ENCODE results near the gene MYO18B.

Gene MYO18B

GRCh38 chr22:25966448-25966913 lies 224.5 kb downstream of the MYO18B start:
- Histone ChIP-seq H3K4me3 (replicated peaks; ENCODE audit: insufficient read depth, low read length) (no peak overlapping the region), H3K27ac (replicated peaks) (no peak overlapping the region), H3K27me3 (ENCODE audit: insufficient read depth, poor library complexity, severe bottlenecking) (peaks cover 15% of the 10 kb centered on the region)
- no peak for TF ChIP-seq SPI1 (IDR thresholded peaks at IDR 0.05; ENCODE audit: borderline replicate concordance, low read depth)
- TF ChIP-seq REST (IDR thresholded peaks at IDR 0.05; ENCODE audit: insufficient replicate concordance, low read depth), result no peak
- no peak for TF ChIP-seq GABPA (IDR thresholded peaks at IDR 0.05; ENCODE audit: low read depth)
- no peak for TF ChIP-seq CTCF (IDR thresholded peaks at IDR 0.05; ENCODE audit: insufficient read depth, low read length)
- no peak for TF ChIP-seq POLR2AphosphoS5 (IDR thresholded peaks at IDR 0.05; ENCODE audit: low read depth)
- DNase-seq (ENCODE audit: low read depth in 1 of 2, low spot score in 1 of 2), result no peak

DNA sequence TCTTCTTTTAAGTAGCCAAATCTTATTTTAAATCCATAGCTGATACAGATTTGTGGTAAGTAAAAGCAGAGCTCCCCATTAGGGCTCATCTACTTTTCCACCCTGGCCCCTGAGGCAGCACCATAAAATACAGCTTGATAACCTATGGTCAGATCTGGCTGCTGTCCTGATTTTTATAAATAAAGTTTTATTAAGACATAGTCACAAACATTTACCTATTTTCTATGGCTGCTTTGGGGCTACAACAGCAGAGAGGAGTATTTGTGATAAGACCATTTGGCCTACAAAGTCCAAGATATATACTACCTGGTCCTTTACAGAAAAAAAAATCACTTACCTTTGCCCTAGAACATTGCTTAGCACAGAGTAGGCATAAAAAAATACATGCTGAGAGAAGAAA lies 227.3 kb downstream of the MYO18B start:
- H3K27me3 ChIP-seq (ENCODE audit: insufficient read depth, poor library complexity, severe bottlenecking), result peaks cover 15% of the 10 kb centered on the region
- TF ChIP-seq GABPA (IDR thresholded peaks at IDR 0.05; ENCODE audit: low read depth) (no peak), POLR2AphosphoS5 (IDR thresholded peaks at IDR 0.05; ENCODE audit: low read depth) (no peak), REST (IDR thresholded peaks at IDR 0.05; ENCODE audit: insufficient replicate concordance, low read depth) (no peak), CTCF (IDR thresholded peaks at IDR 0.05; ENCODE audit: insufficient read depth, low read length) (no peak), SPI1 (IDR thresholded peaks at IDR 0.05; ENCODE audit: borderline replicate concordance, low read depth) (no peak)
- DNase-seq (ENCODE audit: low read depth in 1 of 2, low spot score in 1 of 2), result no peak
- H3K4me3 ChIP-seq (replicated peaks; ENCODE audit: insufficient read depth, low read length), result no peak overlapping the region
- H3K27ac ChIP-seq (replicated peaks), result no peak overlapping the region

- no peak overlapping the region for H3K27ac ChIP-seq (replicated peaks)
- no peak overlapping the region for H3K4me3 ChIP-seq (replicated peaks; ENCODE audit: insufficient read depth, low read length)
- H3K27me3 ChIP-seq (ENCODE audit: insufficient read depth, poor library complexity, severe bottlenecking), result peaks cover 14% of the 10 kb centered on the region
- no peak for DNase-seq (ENCODE audit: low read depth in 1 of 2, low spot score in 1 of 2)
- TF ChIP-seq GABPA (IDR thresholded peaks at IDR 0.05; ENCODE audit: low read depth) (no peak), POLR2AphosphoS5 (IDR thresholded peaks at IDR 0.05; ENCODE audit: low read depth) (no peak), SPI1 (IDR thresholded peaks at IDR 0.05; ENCODE audit: borderline replicate concordance, low read depth) (no peak), REST (IDR thresholded peaks at IDR 0.05; ENCODE audit: insufficient replicate concordance, low read depth) (no peak), CTCF (IDR thresholded peaks at IDR 0.05; ENCODE audit: insufficient read depth, low read length) (no peak)
These were observed 227.9 kb downstream of the MYO18B start for GRCh38 chr22:25969901-25970300.
